ENCODE measurements around the gene CEACAM1.

The CEACAM1 gene

GRCh38 chr19:42568006-42568405 is 39.7 kb upstream of the CEACAM1 start:
- H3K27ac ChIP-seq (ENCODE audit: low read depth, low read length) = no peak overlapping the region
- no peaks in the 10 kb centered on the region for H3F3A ChIP-seq (ENCODE audit: control insufficient read depth, insufficient read depth)
- H3K9me3 ChIP-seq (ENCODE audit: control insufficient read depth, insufficient read depth, low read length) = no peaks in the 10 kb centered on the region
- no peak overlapping the region for H3K4me3 ChIP-seq (ENCODE audit: low read length)
- H3K27me3 ChIP-seq (ENCODE audit: control insufficient read depth, low read length) = peaks cover 3% of the 10 kb centered on the region; the same call in 1 of the 2 replicates
- no peaks in the 10 kb centered on the region for H3K4me1 ChIP-seq (ENCODE audit: control insufficient read depth, low read length)
- no peaks in the 10 kb centered on the region for H4K20me1 ChIP-seq (ENCODE audit: control insufficient read depth, insufficient read depth, low read depth, low read length)
- TF ChIP-seq, protein P1, sequence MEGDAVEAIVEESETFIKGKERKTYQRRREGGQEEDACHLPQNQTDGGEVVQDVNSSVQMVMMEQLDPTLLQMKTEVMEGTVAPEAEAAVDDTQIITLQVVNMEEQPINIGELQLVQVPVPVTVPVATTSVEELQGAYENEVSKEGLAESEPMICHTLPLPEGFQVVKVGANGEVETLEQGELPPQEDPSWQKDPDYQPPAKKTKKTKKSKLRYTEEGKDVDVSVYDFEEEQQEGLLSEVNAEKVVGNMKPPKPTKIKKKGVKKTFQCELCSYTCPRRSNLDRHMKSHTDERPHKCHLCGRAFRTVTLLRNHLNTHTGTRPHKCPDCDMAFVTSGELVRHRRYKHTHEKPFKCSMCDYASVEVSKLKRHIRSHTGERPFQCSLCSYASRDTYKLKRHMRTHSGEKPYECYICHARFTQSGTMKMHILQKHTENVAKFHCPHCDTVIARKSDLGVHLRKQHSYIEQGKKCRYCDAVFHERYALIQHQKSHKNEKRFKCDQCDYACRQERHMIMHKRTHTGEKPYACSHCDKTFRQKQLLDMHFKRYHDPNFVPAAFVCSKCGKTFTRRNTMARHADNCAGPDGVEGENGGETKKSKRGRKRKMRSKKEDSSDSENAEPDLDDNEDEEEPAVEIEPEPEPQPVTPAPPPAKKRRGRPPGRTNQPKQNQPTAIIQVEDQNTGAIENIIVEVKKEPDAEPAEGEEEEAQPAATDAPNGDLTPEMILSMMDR (IDR thresholded peaks at IDR 0.05; ENCODE audit: low read depth, low read length, poor library complexity, severe bottlenecking) = no peak
- no peak for TF ChIP-seq EZH2phosphoT487 (IDR thresholded peaks at IDR 0.05; ENCODE audit: borderline replicate concordance, low read length)
- H3K4me2 ChIP-seq (ENCODE audit: low read length) = no peak overlapping the region
- H3K36me3 ChIP-seq (ENCODE audit: control insufficient read depth, low read length) = no peaks in the 10 kb centered on the region
- H3K79me2 ChIP-seq (ENCODE audit: control insufficient read depth, low read length) = no peaks in the 10 kb centered on the region
- no peaks in the 10 kb centered on the region for H3K9me2 ChIP-seq (replicated peaks; ENCODE audit: control insufficient read depth, low read length)

DNA sequence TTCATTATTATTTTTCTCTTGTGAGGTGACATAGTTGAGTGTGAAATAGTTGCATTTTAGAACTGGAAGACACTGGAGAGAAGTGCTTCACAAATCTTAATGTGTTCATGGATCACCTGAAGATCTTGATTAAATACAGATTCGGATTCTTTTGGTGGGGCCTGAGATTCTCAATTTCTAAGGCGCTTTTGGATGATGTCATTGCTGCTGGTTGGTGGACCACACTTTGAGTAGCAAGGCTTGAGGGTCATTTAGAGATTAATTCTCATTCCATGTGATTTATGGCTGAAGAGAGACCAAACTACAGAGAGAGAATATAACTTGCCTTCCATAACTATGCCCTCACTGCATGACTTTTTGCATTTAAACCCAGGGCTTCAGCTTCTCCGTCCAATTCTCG is 39.3 kb upstream of the CEACAM1 start:
- Histone ChIP-seq H3K4me2 (ENCODE audit: low read length) (no peak overlapping the region), H3K9me2 (replicated peaks; ENCODE audit: control insufficient read depth, low read length) (no peaks in the 10 kb centered on the region), H3K27me3 (ENCODE audit: control insufficient read depth, low read length) (peaks cover 3% of the 10 kb centered on the region; the same call in 1 of the 2 replicates), H3K9me3 (ENCODE audit: control insufficient read depth, insufficient read depth, low read length) (no peaks in the 10 kb centered on the region), H3F3A (ENCODE audit: control insufficient read depth, insufficient read depth) (no peaks in the 10 kb centered on the region), H3K4me1 (ENCODE audit: control insufficient read depth, low read length) (no peaks in the 10 kb centered on the region), H3K36me3 (ENCODE audit: control insufficient read depth, low read length) (no peaks in the 10 kb centered on the region), H4K20me1 (ENCODE audit: control insufficient read depth, insufficient read depth, low read depth, low read length) (no peaks in the 10 kb centered on the region), H3K79me2 (ENCODE audit: control insufficient read depth, low read length) (no peaks in the 10 kb centered on the region), H3K4me3 (ENCODE audit: low read length) (no peak overlapping the region), H3K27ac (ENCODE audit: low read depth, low read length) (no peak overlapping the region)
- TF ChIP-seq EZH2phosphoT487 (IDR thresholded peaks at IDR 0.05; ENCODE audit: borderline replicate concordance, low read length) = no peak
- TF ChIP-seq, protein P1 (IDR thresholded peaks at IDR 0.05; ENCODE audit: low read depth, low read length, poor library complexity, severe bottlenecking) = no peak

GRCh38 chr19:42563352-42564210 is 35.3 kb upstream of the CEACAM1 start:
- H3K79me2 ChIP-seq (ENCODE audit: control insufficient read depth, low read length) = no peaks in the 10 kb centered on the region
- no peak overlapping the region for H3K4me2 ChIP-seq (ENCODE audit: low read length)
- no peaks in the 10 kb centered on the region for H4K20me1 ChIP-seq (ENCODE audit: control insufficient read depth, insufficient read depth, low read depth, low read length)
- TF ChIP-seq EZH2phosphoT487 (IDR thresholded peaks at IDR 0.05; ENCODE audit: borderline replicate concordance, low read length) = no peak
- TF ChIP-seq, protein P1 (IDR thresholded peaks at IDR 0.05; ENCODE audit: low read depth, low read length, poor library complexity, severe bottlenecking) = peak; percentile 75
- H3K9me2 ChIP-seq (replicated peaks; ENCODE audit: control insufficient read depth, low read length) = no peaks in the 10 kb centered on the region
- H3F3A ChIP-seq (ENCODE audit: control insufficient read depth, insufficient read depth) = no peaks in the 10 kb centered on the region
- no peak overlapping the region for H3K4me3 ChIP-seq (ENCODE audit: low read length)
- no peak overlapping the region for H3K27ac ChIP-seq (ENCODE audit: low read depth, low read length)
- H3K27me3 ChIP-seq (ENCODE audit: control insufficient read depth, low read length) = peaks cover 5% of the 10 kb centered on the region; the same call in 1 of the 2 replicates
- H3K4me1 ChIP-seq (ENCODE audit: control insufficient read depth, low read length) = no peaks in the 10 kb centered on the region
- H3K9me3 ChIP-seq (ENCODE audit: control insufficient read depth, insufficient read depth, low read length) = no peaks in the 10 kb centered on the region
- H3K36me3 ChIP-seq (ENCODE audit: control insufficient read depth, low read length) = no peaks in the 10 kb centered on the region

All from DOHH2 (cell line).